ENCODE measurements around the gene DBF4B. TPM values are rescaled to one million over a fixed set of nuclear protein-coding genes. Genes with fewer than 3 reads are reported as not detected.
"Not testable (repeated sequence)": the region's sequence is repeated elsewhere in the genome, so short reads cannot be mapped to it uniquely, and the experiment has no call there.

The DBF4B gene
- total and polyA plus RNA-seq, 11 donors = 1.4 to 5.3 (median 3.8) TPM

- Histone ChIP-seq H3K36me3 (no peaks in the 10 kb centered on the region), H3K27ac (peak overlapping the region; percentile 30 to 88 (median 82)), H3K27me3 (peaks cover 0 to 4% (median 0%) of the 10 kb centered on the region in 9 donors), H3K4me3 (peak overlapping the region; percentile 49 to 90 (median 75)), H3K9me3 (no peaks in the 10 kb centered on the region), H3K4me1 (peaks cover 0 to 21% (median 9%) of the 10 kb centered on the region in 12 donors)
- DNase-seq (no peak), ATAC-seq (no peak)
- intact Hi-C loops (cut with DNase I) = loop anchor here in 1 of 10 donors (10.0 kb wide), 1 partner anchor 57 kb away; no protein-coding TSS in a partner anchor
- TF ChIP-seq POLR2A (IDR thresholded peaks at IDR 0.05) (no peak), CTCF (IDR thresholded peaks at IDR 0.05) (no peak)
- WGBS, 4 donors = 32 to 37% (median 36%) methylated on average over 4 of the region's 4 CpGs
These were observed 587 bp upstream of the DBF4B start for GRCh38 chr17:44707755-44708400.

- TF ChIP-seq CTCF (IDR thresholded peaks at IDR 0.05) (no peak), POLR2A (IDR thresholded peaks at IDR 0.05) (no peak)
- DNase-seq = no peak
- H3K27me3 ChIP-seq = no peaks in the 10 kb centered on the region
- H3K27ac ChIP-seq = no peak overlapping the region
- no peak overlapping the region for H3K4me3 ChIP-seq
- intact Hi-C loops (cut with DNase I) = no loop called here
- no peaks in the 10 kb centered on the region for H3K4me1 ChIP-seq
- H3K9me3 ChIP-seq = no peaks in the 10 kb centered on the region
- peaks cover 0 to 24% (median 4%) of the 10 kb centered on the region in 9 donors for H3K36me3 ChIP-seq
- no peak for ATAC-seq
- WGBS, 4 donors = 90 to 100% (median 95%) methylated on average over 1 of the region's 1 CpG
These were observed 11.0 kb downstream of the DBF4B start for GRCh38 chr17:44719444-44719843.

GRCh38 chr17:44722254-44722653, 13.8 kb downstream of the DBF4B start:
- Histone ChIP-seq H3K27ac (no peak overlapping the region), H3K27me3 (no peaks in the 10 kb centered on the region), H3K36me3 (peaks cover 0 to 34% (median 4%) of the 10 kb centered on the region in 9 donors), H3K4me3 (no peak overlapping the region), H3K9me3 (no peaks in the 10 kb centered on the region), H3K4me1 (no peaks in the 10 kb centered on the region)
- intact Hi-C loops (cut with DNase I) = no loop called here
- TF ChIP-seq POLR2A (IDR thresholded peaks at IDR 0.05) (no peak), CTCF (IDR thresholded peaks at IDR 0.05) (no peak)
- WGBS, 4 donors = 82 to 89% (median 87%) methylated on average over 5 of the region's 5 CpGs
- no peak for ATAC-seq
- no peak for DNase-seq

GRCh38 chr17:44726121-44726520, 17.7 kb downstream of the DBF4B start:
- intact Hi-C loops (cut with DNase I); H3K27ac ChIP-seq: not testable (repeated sequence)
- 96 to 99% (median 97%) methylated on average over 6 of the region's 6 CpGs for WGBS, 4 donors

More at GRCh38 chr17:44726121-44726520, 17.7 kb downstream of the DBF4B start:
- not testable (repeated sequence) for H3K4me3 ChIP-seq, H3K4me1 ChIP-seq, H3K27me3 ChIP-seq, ATAC-seq, H3K9me3 ChIP-seq, DNase-seq
- H3K36me3 ChIP-seq = peaks cover 0 to 37% (median 11%) of the 10 kb centered on the region in 9 donors
